Measurements from ENCODE around the gene CES3.

The CES3 gene

DNA sequence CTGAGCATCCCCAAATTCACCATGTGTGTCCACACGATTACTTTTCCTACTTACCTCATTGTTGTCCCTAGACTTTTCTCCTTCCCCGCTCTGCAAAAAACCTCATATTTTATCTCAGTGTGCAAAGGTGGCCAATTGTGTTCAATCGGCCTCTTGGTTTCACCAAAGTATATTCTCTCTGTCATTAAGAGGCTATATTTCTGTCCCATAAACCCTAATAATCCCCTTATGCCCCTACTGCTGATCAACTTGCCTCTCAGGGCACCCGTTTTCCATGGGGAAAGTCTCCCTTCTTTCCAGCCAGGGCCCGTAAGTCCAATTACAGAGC, 14.1 kb upstream of the CES3 start:
- Histone ChIP-seq H3K27me3 (ENCODE audit: control insufficient read depth, insufficient read depth, low read length) (peaks cover 36% of the 10 kb centered on the region), H3K9ac (ENCODE audit: low read depth, low read length) (no peak overlapping the region)

DNA sequence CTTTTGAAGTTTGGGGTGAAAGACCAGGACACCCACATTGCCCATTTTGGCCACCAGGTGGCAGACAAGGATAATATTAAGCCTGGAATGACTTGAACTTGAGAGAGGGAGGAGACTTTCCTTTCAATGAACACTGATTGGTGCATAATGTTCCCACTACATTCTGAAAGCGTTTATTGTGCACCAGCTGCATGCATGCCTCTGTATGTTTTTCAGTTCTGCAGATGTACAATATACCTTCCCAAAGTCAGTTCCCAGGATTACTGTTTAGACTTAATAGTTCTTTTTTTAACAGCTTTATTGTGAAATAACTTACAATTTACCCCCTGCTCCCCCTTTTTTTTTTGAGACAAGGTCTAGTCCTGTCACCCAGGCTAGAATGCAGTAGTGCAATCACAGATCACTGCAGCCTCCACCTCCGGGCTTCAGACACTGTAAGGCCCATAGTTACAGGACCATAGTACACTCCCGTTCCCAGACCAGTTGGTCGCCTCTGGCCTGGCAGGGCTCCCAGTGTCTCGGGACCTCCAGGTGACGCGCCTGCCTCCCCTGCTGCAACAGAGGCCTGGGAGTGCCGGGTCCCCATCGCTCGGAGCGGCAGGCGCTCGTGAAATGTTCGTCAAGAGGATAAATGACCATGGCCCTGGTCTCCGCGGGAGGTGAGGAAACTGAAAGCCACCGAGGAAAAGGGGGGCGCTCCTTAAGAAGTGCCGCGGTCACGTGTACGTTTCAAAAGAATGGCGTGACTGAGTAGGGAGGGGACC, 13.6 kb upstream of the CES3 start:
- Histone ChIP-seq H3K36me3 (ENCODE audit: control insufficient read depth, insufficient read depth, low read length) (peaks cover 13% of the 10 kb centered on the region; the same call in 1 of the 2 replicates), H3K27ac (ENCODE audit: low read depth, low read length) (no peak overlapping the region), H3K4me1 (ENCODE audit: control insufficient read depth, insufficient read depth, low read length) (no peaks in the 10 kb centered on the region), H3K9ac (ENCODE audit: low read depth, low read length) (no peak overlapping the region), H3K27me3 (ENCODE audit: control insufficient read depth, insufficient read depth, low read length) (peaks cover 36% of the 10 kb centered on the region), H3K9me3 (ENCODE audit: control insufficient read depth, insufficient read depth, low read length) (no peaks in the 10 kb centered on the region; the same call in 1 of the 2 replicates), H3K4me3 (ENCODE audit: low read depth, low read length) (peak overlapping the region; percentile 52)

More for the DNA sequence above, 14.1 kb upstream of the CES3 start:
- Histone ChIP-seq H3K36me3 (ENCODE audit: control insufficient read depth, insufficient read depth, low read length) (peaks cover 18% of the 10 kb centered on the region), H3K27ac (ENCODE audit: low read depth, low read length) (no peak overlapping the region), H3K4me3 (ENCODE audit: low read depth, low read length) (no peak overlapping the region), H3K9me3 (ENCODE audit: control insufficient read depth, insufficient read depth, low read length) (no peaks in the 10 kb centered on the region; the same call in 1 of the 2 replicates), H3K4me1 (ENCODE audit: control insufficient read depth, insufficient read depth, low read length) (no peaks in the 10 kb centered on the region)

DNA sequence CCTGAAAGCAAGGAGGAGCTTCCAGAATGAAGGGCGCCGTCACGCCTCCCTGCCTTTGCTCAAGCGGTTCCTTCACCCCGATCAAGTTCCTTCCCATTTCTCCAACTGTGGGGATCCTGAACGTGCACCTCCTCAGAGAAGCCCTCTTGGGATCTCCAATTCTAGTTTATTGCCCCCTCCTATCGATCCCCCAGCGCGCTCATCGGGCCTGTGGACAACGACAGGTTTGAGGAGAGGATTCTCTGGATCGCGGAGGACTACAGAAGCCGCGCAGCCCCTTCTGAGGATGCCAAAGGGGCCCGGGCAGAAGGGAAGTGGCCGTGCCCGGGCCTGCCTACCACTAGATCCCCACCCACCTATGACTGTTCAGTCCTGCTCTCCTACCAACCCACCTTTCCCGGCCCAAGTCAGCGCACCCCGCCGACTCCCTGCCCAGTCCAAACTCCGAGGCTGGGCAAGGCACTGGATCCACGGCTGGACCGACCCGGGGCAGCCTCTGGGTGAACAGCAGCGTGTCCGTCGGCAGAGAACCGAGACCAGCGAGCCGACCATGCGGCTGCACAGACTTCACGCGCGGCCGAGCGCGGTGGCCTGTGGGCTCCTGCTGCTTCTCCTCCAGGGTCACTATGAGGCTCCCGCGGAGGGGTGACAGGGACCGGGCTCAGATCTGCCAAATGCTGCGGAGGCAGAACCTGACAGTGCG, 12.8 kb upstream of the CES3 start:
- Histone ChIP-seq H3K27ac (ENCODE audit: low read depth, low read length) (no peak overlapping the region), H3K9ac (ENCODE audit: low read depth, low read length) (no peak overlapping the region), H3K9me3 (ENCODE audit: control insufficient read depth, insufficient read depth, low read length) (no peaks in the 10 kb centered on the region; the same call in 1 of the 2 replicates), H3K4me3 (ENCODE audit: low read depth, low read length) (peak overlapping the region; percentile 52), H3K36me3 (ENCODE audit: control insufficient read depth, insufficient read depth, low read length) (peaks cover 6% of the 10 kb centered on the region; the same call in 1 of the 2 replicates), H3K4me1 (ENCODE audit: control insufficient read depth, insufficient read depth, low read length) (peaks cover 3% of the 10 kb centered on the region; the same call in 1 of the 2 replicates), H3K27me3 (ENCODE audit: control insufficient read depth, insufficient read depth, low read length) (peaks cover 36% of the 10 kb centered on the region)

DNA sequence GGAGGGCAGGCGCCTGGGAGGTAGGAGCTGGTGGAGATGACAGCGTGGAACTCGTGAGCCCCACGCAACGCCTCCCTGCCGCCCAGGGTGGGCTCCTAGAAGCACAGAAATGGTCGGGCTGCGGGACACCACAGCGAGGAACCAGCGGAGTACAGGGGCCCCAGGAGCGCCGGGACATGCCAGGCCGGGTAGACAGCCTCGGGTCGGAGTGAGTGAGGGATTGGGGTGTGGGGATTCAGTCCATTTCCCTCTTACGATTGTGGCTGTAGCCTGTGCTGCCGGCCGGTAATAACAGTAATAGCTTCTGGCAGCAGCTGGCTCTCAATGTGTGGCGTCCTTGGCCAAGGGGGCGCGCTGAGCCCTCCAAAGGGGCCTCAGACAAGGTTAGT, 12.2 kb upstream of the CES3 start:
- Histone ChIP-seq H3K4me3 (ENCODE audit: low read depth, low read length) (peak overlapping the region; percentile 52; the same call in 1 of the 2 replicates), H3K9ac (ENCODE audit: low read depth, low read length) (no peak overlapping the region), H3K27ac (ENCODE audit: low read depth, low read length) (no peak overlapping the region), H3K36me3 (ENCODE audit: control insufficient read depth, insufficient read depth, low read length) (peaks cover 2% of the 10 kb centered on the region; the same call in 1 of the 2 replicates), H3K27me3 (ENCODE audit: control insufficient read depth, insufficient read depth, low read length) (peaks cover 36% of the 10 kb centered on the region), H3K4me1 (ENCODE audit: control insufficient read depth, insufficient read depth, low read length) (peaks cover 3% of the 10 kb centered on the region; the same call in 1 of the 2 replicates), H3K9me3 (ENCODE audit: control insufficient read depth, insufficient read depth, low read length) (no peaks in the 10 kb centered on the region; the same call in 1 of the 2 replicates)

DNA sequence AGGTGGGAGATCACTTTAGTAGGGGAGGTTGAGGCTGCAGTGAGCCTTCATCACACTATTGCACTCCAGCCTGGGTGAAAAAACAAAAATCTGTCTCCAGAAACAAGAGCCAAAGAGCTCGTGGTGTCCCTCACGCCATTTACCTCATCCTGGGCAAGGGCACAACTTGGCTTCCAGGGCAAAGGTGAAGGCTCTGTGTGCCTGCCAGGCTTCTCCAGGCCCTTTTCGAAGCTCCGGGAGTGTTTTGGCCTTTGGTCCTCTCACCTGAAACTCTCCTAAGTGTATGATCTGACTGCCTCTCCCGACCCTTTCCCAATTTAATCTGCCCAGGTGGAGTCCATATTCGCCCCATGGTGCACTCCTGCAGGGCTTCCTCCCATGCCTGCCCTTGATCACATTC, 11.6 kb upstream of the CES3 start:
- H3K27ac ChIP-seq (ENCODE audit: low read depth, low read length) = no peak overlapping the region
- peaks cover 3% of the 10 kb centered on the region; the same call in 1 of the 2 replicates for H3K4me1 ChIP-seq (ENCODE audit: control insufficient read depth, insufficient read depth, low read length)

DNA sequence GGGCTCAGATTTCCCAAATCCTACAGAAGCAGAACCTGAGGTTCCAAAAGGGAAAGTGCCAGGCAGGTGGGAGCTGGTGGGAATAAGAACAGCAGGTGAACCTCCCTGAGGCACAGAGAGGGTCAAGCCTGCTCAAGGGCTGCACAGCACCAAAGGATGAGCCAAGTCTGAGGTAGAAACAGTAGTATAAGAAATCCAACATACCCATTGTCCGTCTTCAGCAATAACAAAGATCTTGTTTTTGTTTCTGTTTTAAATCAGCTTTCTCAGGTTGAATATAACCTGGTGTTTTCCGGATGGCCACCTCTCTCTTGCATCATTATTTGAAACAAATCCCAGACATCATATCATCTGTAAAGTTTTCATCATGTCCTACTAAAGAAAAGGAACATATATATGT, 10.6 kb upstream of the CES3 start:
- Histone ChIP-seq H3K4me1 (ENCODE audit: control insufficient read depth, insufficient read depth, low read length) (peaks cover 3% of the 10 kb centered on the region; the same call in 1 of the 2 replicates), H3K9ac (ENCODE audit: low read depth, low read length) (no peak overlapping the region), H3K27ac (ENCODE audit: low read depth, low read length) (no peak overlapping the region), H3K27me3 (ENCODE audit: control insufficient read depth, insufficient read depth, low read length) (peaks cover 36% of the 10 kb centered on the region), H3K36me3 (ENCODE audit: control insufficient read depth, insufficient read depth, low read length) (no peaks in the 10 kb centered on the region), H3K4me3 (ENCODE audit: low read depth, low read length) (no peak overlapping the region), H3K9me3 (ENCODE audit: control insufficient read depth, insufficient read depth, low read length) (no peaks in the 10 kb centered on the region; the same call in 1 of the 2 replicates)

More for the DNA sequence above, 11.6 kb upstream of the CES3 start:
- Histone ChIP-seq H3K36me3 (ENCODE audit: control insufficient read depth, insufficient read depth, low read length) (no peaks in the 10 kb centered on the region), H3K4me3 (ENCODE audit: low read depth, low read length) (no peak overlapping the region), H3K27me3 (ENCODE audit: control insufficient read depth, insufficient read depth, low read length) (peaks cover 36% of the 10 kb centered on the region), H3K9me3 (ENCODE audit: control insufficient read depth, insufficient read depth, low read length) (no peaks in the 10 kb centered on the region; the same call in 1 of the 2 replicates), H3K9ac (ENCODE audit: low read depth, low read length) (no peak overlapping the region)

DNA sequence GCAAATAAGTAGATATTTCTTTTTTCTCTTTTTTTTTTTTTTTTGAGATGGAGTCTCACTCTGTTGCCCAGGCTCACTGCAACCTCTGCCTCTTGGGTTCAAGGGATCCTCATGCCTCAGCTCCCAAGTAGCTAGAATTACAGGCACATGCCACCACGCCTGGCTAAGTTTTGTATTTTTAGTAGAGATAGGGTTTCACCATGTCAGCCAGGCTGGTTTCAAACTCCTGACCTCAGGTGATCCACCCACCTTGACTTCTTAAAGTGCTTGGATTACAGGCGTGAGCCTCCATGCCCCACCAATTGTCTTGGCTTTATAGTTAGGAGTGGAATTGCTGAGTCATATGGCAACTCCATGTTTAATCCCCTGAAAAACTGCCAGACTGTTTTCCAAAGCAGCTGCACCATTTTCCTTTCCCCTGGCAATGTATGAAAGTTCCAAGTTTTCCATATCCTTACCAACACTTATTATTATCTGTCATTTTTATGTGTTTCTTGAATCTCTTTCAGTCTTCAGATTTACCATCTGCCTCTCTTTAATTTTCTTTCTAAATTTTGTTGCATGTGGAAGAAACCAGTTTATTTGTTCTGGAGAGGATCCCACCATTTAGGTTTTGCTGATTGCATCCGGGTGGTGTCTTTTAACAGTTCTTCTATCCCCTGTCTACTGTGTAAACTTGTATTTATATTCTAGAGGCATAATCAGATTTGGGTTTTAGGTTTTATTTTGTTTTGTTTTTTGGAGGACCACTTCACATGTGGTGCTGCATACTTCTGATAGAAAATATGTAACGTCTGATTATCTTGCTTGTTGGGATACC, 9.9 kb upstream of the CES3 start:
- Histone ChIP-seq H3K27me3 (ENCODE audit: control insufficient read depth, insufficient read depth, low read length) (peaks cover 36% of the 10 kb centered on the region), H3K27ac (ENCODE audit: low read depth, low read length) (no peak overlapping the region), H3K9ac (ENCODE audit: low read depth, low read length) (no peak overlapping the region), H3K4me1 (ENCODE audit: control insufficient read depth, insufficient read depth, low read length) (peaks cover 3% of the 10 kb centered on the region; the same call in 1 of the 2 replicates), H3K36me3 (ENCODE audit: control insufficient read depth, insufficient read depth, low read length) (no peaks in the 10 kb centered on the region), H3K9me3 (ENCODE audit: control insufficient read depth, insufficient read depth, low read length) (no peaks in the 10 kb centered on the region; the same call in 1 of the 2 replicates), H3K4me3 (ENCODE audit: low read depth, low read length) (no peak overlapping the region)

DNA sequence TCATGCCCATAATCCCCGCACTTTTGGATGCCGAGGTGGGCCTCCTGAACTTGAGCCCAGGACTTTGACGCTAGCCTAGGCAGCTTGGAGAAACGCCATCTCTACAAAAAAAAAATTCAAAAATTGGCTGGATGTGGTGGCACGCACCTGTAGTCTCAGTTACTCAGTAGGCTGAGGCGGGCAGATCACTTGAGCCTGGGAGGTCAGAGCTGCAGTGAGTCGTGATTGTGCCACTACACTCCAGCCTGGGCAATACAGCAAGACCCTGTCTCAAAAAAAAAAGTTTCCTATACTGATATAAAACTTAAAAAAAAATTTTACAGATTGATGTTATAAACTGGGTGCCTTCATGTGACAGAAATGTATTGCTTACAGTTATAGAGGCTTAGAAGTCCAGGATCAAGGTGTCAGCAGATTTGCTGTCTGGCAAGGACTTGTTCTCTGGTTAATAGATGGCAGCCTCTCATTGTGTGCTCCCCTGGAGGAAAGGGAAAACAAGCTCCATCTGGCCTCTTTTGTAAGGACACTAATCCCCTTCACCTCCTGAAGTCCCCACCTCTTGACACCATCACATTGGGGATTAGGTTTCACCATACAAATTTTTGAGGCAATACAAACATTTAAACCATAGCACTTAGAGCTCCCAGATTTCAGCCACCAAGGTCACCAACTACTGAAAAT, 8.5 kb upstream of the CES3 start:
- Histone ChIP-seq H3K27ac (ENCODE audit: low read depth, low read length) (no peak overlapping the region), H3K4me3 (ENCODE audit: low read depth, low read length) (no peak overlapping the region), H3K9me3 (ENCODE audit: control insufficient read depth, insufficient read depth, low read length) (no peaks in the 10 kb centered on the region; the same call in 1 of the 2 replicates), H3K4me1 (ENCODE audit: control insufficient read depth, insufficient read depth, low read length) (peaks cover 3% of the 10 kb centered on the region; the same call in 1 of the 2 replicates), H3K9ac (ENCODE audit: low read depth, low read length) (no peak overlapping the region), H3K36me3 (ENCODE audit: control insufficient read depth, insufficient read depth, low read length) (no peaks in the 10 kb centered on the region), H3K27me3 (ENCODE audit: control insufficient read depth, insufficient read depth, low read length) (peaks cover 32% of the 10 kb centered on the region)

DNA sequence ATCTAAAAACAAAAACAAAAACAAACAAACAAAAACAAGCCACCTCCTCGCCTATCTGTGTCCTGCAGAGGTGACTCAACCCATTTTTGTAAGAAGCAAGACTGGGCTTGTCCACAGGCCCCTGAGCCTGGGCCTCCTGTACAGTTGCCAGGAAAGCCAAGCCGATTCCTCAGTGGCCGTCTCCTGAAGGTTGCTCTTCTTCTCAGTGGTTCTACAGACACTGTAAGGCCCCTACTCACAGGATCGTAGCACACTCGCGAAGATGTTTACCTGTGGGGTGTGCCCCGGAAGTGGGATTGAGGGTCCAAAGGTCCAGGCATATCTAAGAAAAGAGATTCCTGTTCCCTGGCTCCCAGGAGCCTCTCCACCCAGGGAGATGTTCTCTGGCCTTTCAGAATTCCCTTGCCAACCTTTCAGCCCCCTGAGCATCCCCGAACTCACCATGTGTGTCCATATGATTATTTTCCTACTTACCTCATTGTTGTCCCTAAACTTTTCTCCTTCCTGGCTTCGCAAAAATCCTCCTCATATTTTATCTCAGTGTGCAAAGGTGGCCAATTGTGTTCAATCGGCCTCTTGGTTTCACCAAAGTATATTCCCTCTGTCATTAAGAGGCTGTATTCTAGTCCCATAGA, 7.5 kb upstream of the CES3 start:
- Histone ChIP-seq H3K36me3 (ENCODE audit: control insufficient read depth, insufficient read depth, low read length) (no peaks in the 10 kb centered on the region), H3K4me3 (ENCODE audit: low read depth, low read length) (no peak overlapping the region), H3K4me1 (ENCODE audit: control insufficient read depth, insufficient read depth, low read length) (peaks cover 3% of the 10 kb centered on the region; the same call in 1 of the 2 replicates), H3K9ac (ENCODE audit: low read depth, low read length) (no peak overlapping the region), H3K9me3 (ENCODE audit: control insufficient read depth, insufficient read depth, low read length) (no peaks in the 10 kb centered on the region; the same call in 1 of the 2 replicates), H3K27me3 (ENCODE audit: control insufficient read depth, insufficient read depth, low read length) (peaks cover 22% of the 10 kb centered on the region), H3K27ac (ENCODE audit: low read depth, low read length) (no peak overlapping the region)

All from HUES48 (cell line).